HL-60 (cell line): Measurements from ENCODE around the gene TBX21.

Experiments
- DNase-seq, 2 experiments: peaks; one replicate each; pipeline ENCODE4 v3.0.0-alpha.2; 2010 to 2020; ENCODE audit warnings: low read depth in 1 of 2, low spot score in 1 of 2
- H3K27ac ChIP-seq: fragments of 250-450 bp; sonication (Bioruptor Pico); replicated peaks from 2 replicates; pipeline ENCODE4 v1.5.1; 2020; ENCODE audit warnings: mild to moderate bottlenecking, moderate library complexity
- H3K27me3 ChIP-seq: fragments of 250-450 bp; sonication (Bioruptor Pico); 2 replicates; pipeline ENCODE4 v1.5.1; 2021; ENCODE audit warnings: mild to moderate bottlenecking, moderate library complexity; ENCODE audit not compliant: insufficient read depth, poor library complexity, severe bottlenecking
- H3K4me3 ChIP-seq: replicated peaks from 2 replicates; pipeline ENCODE4 v1.5.1; 2011; ENCODE audit warnings: mild to moderate bottlenecking, control low read depth, low read length; ENCODE audit not compliant: insufficient read depth
- CTCF ChIP-seq: IDR thresholded peaks from one replicate; pipeline ENCODE4 v1.5.1; 2011; ENCODE audit warnings: low read length, control low read depth, inconsistent platforms; ENCODE audit not compliant: insufficient read depth
- GABPA ChIP-seq: IDR thresholded peaks from 2 replicates; pipeline ENCODE4 v1.6.1; 2012; ENCODE audit warnings: low read depth
- POLR2AphosphoS5 ChIP-seq: IDR thresholded peaks from 2 replicates; pipeline ENCODE4 v1.6.1; 2012; ENCODE audit warnings: low read depth
- REST ChIP-seq: IDR thresholded peaks from 2 replicates; pipeline ENCODE4 v1.6.1; 2012; ENCODE audit warnings: low read depth; ENCODE audit not compliant: insufficient replicate concordance
- SPI1 ChIP-seq: IDR thresholded peaks from 2 replicates; pipeline ENCODE4 v1.6.1; 2012; ENCODE audit warnings: low read depth, mild to moderate bottlenecking, borderline replicate concordance

TBX21 gene

GRCh38 chr17:47751471-47751870 lies 18.4 kb downstream of the TBX21 start:
- H3K27ac ChIP-seq = no peak overlapping the region
- H3K27me3 ChIP-seq = peaks cover 8% of the 10 kb centered on the region
- no peak for DNase-seq
- no peak overlapping the region for H3K4me3 ChIP-seq
- TF ChIP-seq POLR2AphosphoS5 (no peak), CTCF (no peak), REST (no peak), GABPA (no peak), SPI1 (no peak)

- peaks cover 5% of the 10 kb centered on the region for H3K27me3 ChIP-seq
- DNase-seq = no peak
- no peak overlapping the region for H3K4me3 ChIP-seq
- TF ChIP-seq SPI1 (no peak), CTCF (no peak), REST (no peak), POLR2AphosphoS5 (no peak), GABPA (no peak)
- H3K27ac ChIP-seq = no peak overlapping the region
These were observed 24.4 kb downstream of the TBX21 start for GRCh38 chr17:47757386-47757785.

- TF ChIP-seq POLR2AphosphoS5 (no peak), GABPA (no peak), CTCF (no peak), SPI1 (no peak), REST (no peak)
- DNase-seq = no peak
- H3K27me3 ChIP-seq = peaks cover 5% of the 10 kb centered on the region
- no peak overlapping the region for H3K27ac ChIP-seq
- H3K4me3 ChIP-seq = no peak overlapping the region
These were observed 27.5 kb downstream of the TBX21 start for GRCh38 chr17:47760409-47761140.
